HEK293T (cell line): ENCODE results near the gene TRIM33.

Experiments used
- CTCF ChIA-PET: fragments of 350-600 bp; formaldehyde crosslinking; extraction: SDS; loops from one replicate; lab custom pipeline; 2021; ENCODE audit warnings: antibody characterized with exemption, inconsistent platforms; lab: Yijun Ruan, JAX
- POLR2A ChIA-PET: fragments of 350-600 bp; formaldehyde crosslinking; extraction: SDS; loops from one replicate; lab custom pipeline; 2020; ENCODE audit warnings: antibody characterized with exemption, inconsistent platforms; lab: Yijun Ruan, JAX
- DNase-seq: peaks from one replicate; pipeline ENCODE4 v3.0.0; 2012; ENCODE audit warnings: mixed read lengths; ENCODE audit errors: extremely low spot score
- ARNT ChIP-seq: fragments of 450-650 bp; IDR thresholded peaks from 2 replicates; pipeline ENCODE4 v1.6.1; 2017; ENCODE audit warnings: mild to moderate bottlenecking
- BHLHE40 ChIP-seq: fragments of 450-650 bp; IDR thresholded peaks from 2 replicates; pipeline ENCODE4 v1.6.1; 2016; ENCODE audit warnings: mild to moderate bottlenecking, moderate library complexity, borderline replicate concordance
- CTBP1 ChIP-seq: fragments of 450-650 bp; IDR thresholded peaks from 2 replicates; pipeline ENCODE4 v1.6.1; 2016; ENCODE audit warnings: borderline replicate concordance
- ELF4 ChIP-seq: fragments of 450-650 bp; IDR thresholded peaks from 2 replicates; pipeline ENCODE4 v1.6.1; 2017; ENCODE audit warnings: antibody characterized with exemption
- FOXA1 ChIP-seq: fragments of 450-650 bp; IDR thresholded peaks from 2 replicates; pipeline ENCODE4 v1.6.1; 2016; ENCODE audit warnings: mild to moderate bottlenecking
- FOXK2 ChIP-seq: fragments of 450-650 bp; IDR thresholded peaks from 2 replicates; pipeline ENCODE4 v1.6.1; 2016; ENCODE audit warnings: mild to moderate bottlenecking
- FOXM1 ChIP-seq: fragments of 450-650 bp; IDR thresholded peaks from 2 replicates; pipeline ENCODE4 v1.6.1; 2017; ENCODE audit warnings: mild to moderate bottlenecking, borderline replicate concordance
- HDGF ChIP-seq: fragments of 450-650 bp; IDR thresholded peaks from 2 replicates; pipeline ENCODE4 v1.6.1; 2017; ENCODE audit warnings: antibody characterized with exemption, borderline replicate concordance
- L3MBTL2 ChIP-seq: fragments of 450-650 bp; conservative IDR thresholded peaks from 2 replicates; pipeline ENCODE4 v1.6.1; 2016; ENCODE audit warnings: mild to moderate bottlenecking
- LEF1 ChIP-seq: fragments of 450-650 bp; IDR thresholded peaks from 2 replicates; pipeline ENCODE4 v1.6.1; 2017; ENCODE audit warnings: mild to moderate bottlenecking, borderline replicate concordance
- NFRKB ChIP-seq: fragments of 450-650 bp; IDR thresholded peaks from 2 replicates; pipeline ENCODE4 v1.6.1; 2016; ENCODE audit warnings: mild to moderate bottlenecking, moderate library complexity
- SP1 ChIP-seq: fragments of 450-650 bp; IDR thresholded peaks from 2 replicates; pipeline ENCODE4 v1.6.1; 2017
- SUZ12 ChIP-seq: fragments of 450-650 bp; IDR thresholded peaks from 2 replicates; pipeline ENCODE4 v1.6.1; 2016; ENCODE audit warnings: mild to moderate bottlenecking
- TARDBP ChIP-seq: fragments of 450-650 bp; IDR thresholded peaks from 2 replicates; pipeline ENCODE4 v1.6.1; 2016
- ZNF384 ChIP-seq: fragments of 450-650 bp; IDR thresholded peaks from 2 replicates; pipeline ENCODE4 v1.6.1; 2016
- TF ChIP-seq, protein P1 (sequence below): fragments of 450-650 bp; IDR thresholded peaks from 2 replicates; pipeline ENCODE4 v1.6.1; 2016

Gene TRIM33

DNA sequence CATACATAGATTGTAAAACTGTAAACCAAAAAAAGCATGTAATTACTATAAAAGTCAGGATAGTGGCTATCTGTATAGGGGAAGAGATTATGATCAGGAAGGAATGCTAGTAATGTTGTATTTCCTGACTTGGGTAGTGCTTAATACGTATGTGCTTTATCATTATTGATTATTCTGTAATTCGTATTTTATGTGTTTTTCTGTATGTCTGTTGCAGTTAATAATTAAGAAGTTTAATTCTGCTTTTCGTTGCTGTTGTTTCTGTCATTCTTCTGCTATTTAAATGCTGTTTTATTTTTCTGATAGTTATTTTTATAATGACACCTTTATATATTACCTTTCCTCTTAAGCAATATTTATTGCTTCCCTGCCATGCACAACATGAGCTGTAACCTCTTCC is 29.3 kb upstream of the TRIM33 start:
- DNase-seq: no peak
- TF ChIP-seq, protein P1, sequence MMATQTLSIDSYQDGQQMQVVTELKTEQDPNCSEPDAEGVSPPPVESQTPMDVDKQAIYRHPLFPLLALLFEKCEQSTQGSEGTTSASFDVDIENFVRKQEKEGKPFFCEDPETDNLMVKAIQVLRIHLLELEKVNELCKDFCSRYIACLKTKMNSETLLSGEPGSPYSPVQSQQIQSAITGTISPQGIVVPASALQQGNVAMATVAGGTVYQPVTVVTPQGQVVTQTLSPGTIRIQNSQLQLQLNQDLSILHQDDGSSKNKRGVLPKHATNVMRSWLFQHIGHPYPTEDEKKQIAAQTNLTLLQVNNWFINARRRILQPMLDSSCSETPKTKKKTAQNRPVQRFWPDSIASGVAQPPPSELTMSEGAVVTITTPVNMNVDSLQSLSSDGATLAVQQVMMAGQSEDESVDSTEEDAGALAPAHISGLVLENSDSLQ: no peak
- no peak for TF ChIP-seq HDGF
- no peak for TF ChIP-seq ELF4
- TF ChIP-seq L3MBTL2: no peak
- TF ChIP-seq SUZ12: no peak
- no peak for TF ChIP-seq ZNF384
- TF ChIP-seq FOXM1: no peak
- CTCF ChIA-PET: no interaction called here
- POLR2A ChIA-PET: no interaction called here

- TF ChIP-seq FOXA1 (no peak), L3MBTL2 (no peak), TARDBP (no peak), ARNT (no peak), FOXM1 (no peak), LEF1 (no peak), HDGF (no peak), NFRKB (no peak), SP1 (no peak), BHLHE40 (no peak)
- CTCF ChIA-PET: interaction anchor here (1.0 kb wide), 1 partner anchor 25 kb away, joined by 3 read pairs; the partner anchor contains the start of gene TRIM33
Measured at GRCh38 chr1:114536043-114536442, 25.0 kb upstream of the TRIM33 start.

DNA sequence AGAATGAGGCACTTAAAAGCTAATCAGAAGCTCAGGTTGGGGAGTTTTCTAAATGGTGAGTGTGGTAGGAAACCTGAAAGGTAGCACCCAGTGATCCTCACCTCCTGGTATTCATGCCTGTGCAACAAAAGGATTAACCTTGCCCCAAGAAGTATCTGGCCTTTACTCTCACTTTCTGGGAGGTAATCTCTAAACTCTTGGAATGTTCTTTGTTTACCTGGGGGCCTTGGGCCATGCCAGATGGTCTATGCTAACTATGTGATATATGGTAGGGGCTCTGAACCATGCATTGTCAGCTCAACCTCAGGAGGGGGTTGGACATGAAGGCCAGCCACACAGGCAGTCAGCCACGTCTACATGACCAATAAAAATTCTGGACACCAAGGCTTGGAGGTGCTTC is 24.4 kb upstream of the TRIM33 start:
- ChIA-PET CTCF (interaction anchor here (1.0 kb wide), 1 partner anchor 25 kb away, joined by 3 read pairs; the partner anchor contains the start of gene TRIM33), POLR2A (no interaction called here)
- DNase-seq: no peak
- TF ChIP-seq TARDBP: no peak
- TF ChIP-seq SP1: no peak
- no peak for TF ChIP-seq LEF1
- TF ChIP-seq FOXA1: no peak
- TF ChIP-seq, protein P1: no peak
- TF ChIP-seq ZNF384: no peak

More at GRCh38 chr1:114536043-114536442, 25.0 kb upstream of the TRIM33 start:
- POLR2A ChIA-PET: no interaction called here
- no peak for DNase-seq

GRCh38 chr1:114531094-114531493 is 20.1 kb upstream of the TRIM33 start:
- DNase-seq: no peak
- ChIA-PET POLR2A (no interaction called here), CTCF (no interaction called here)
- TF ChIP-seq NFRKB (no peak), HDGF (no peak), LEF1 (no peak), L3MBTL2 (no peak), FOXA1 (no peak), ELF4 (no peak), TARDBP (no peak), ARNT (no peak), FOXK2 (no peak), FOXM1 (no peak), BHLHE40 (no peak), SP1 (no peak), CTBP1 (no peak)
- TF ChIP-seq, protein P1: no peak

- TF ChIP-seq L3MBTL2 (no peak), NFRKB (no peak), ZNF384 (no peak), SUZ12 (no peak), SP1 (no peak), FOXA1 (no peak), TARDBP (no peak), FOXK2 (no peak), ARNT (no peak)
- TF ChIP-seq, protein P1: no peak
- no peak for DNase-seq
- POLR2A ChIA-PET: no interaction called here
- CTCF ChIA-PET: no interaction called here
Measured at GRCh38 chr1:114530224-114530623, 19.2 kb upstream of the TRIM33 start.

DNA sequence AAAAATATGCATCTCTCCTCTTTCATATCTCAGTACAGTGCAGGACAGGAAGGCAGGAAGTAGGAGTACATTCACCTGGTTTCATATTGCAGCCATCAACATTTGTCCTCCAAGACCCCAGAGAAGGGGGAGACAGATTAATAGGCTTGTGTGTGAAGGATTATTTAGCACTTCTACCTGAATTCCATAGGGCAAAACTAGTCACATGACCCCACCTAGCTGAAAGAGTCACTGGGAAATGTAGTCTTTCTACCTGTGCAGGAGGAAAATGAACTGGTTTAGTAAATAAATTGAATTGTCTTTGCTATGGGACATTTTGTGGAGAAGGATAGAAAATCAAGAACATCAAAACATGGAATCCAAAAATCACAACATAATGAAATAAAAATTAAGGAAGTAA is 13.9 kb upstream of the TRIM33 start:
- TF ChIP-seq ELF4: no peak
- TF ChIP-seq, protein P1: peak; percentile 86
- CTCF ChIA-PET: no interaction called here
- POLR2A ChIA-PET: interaction anchor here (2.3 kb wide), 1 partner anchor 14 kb away, joined by 19 read pairs; the partner anchor contains the start of gene TRIM33
- peak; percentile 35 for DNase-seq
